ENCODE data around the gene GAS7. TPM values are rescaled to one million over a fixed set of nuclear protein-coding genes. Genes with fewer than 3 reads are reported as not detected.

GAS7 gene
- total and polyA plus RNA-seq, 9 of the 15 experiments (the other 6 are each of a cell fraction or from before 2014, with no cell fraction given) = 0.11 to 0.33 TPM; not detected in 7

DNA sequence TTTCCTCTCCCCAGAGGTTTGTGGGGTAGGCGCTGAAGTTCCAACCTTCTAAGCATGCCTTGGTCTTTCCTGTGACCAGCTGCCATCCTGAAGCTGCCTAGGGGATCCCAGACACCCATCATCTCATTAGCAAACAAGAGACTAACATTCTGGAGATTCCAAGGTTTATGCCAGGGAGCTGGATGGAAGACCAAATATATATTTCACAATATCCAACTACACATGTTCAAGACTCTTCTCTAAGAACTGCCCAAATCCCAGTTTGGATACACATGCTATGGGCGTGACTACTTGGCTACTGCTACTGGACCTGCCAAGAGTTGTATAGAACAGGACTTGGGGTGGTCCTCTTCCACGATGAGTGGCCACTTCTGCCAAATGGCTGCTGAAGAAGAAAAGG, 200.3 kb downstream of the GAS7 start:
- FAIRE-seq = no peak

More for the DNA sequence above, 200.3 kb downstream of the GAS7 start:
- no peaks in the 10 kb centered on the region for H3K79me2 ChIP-seq (ENCODE audit: control insufficient read depth, insufficient read depth, low read length)
- WGBS (ENCODE audit: insufficient coverage, low coverage, missing lambda C conversion rate) = 0% methylated on average over 3 of the region's 3 CpGs
- POLR2A ChIA-PET = no interaction called here
- TF ChIP-seq PRDM10 (IDR thresholded peaks at IDR 0.05; ENCODE audit: partially characterized antibody) (no peak), ZBTB12 (CRISPR knock-in tag; IDR thresholded peaks at IDR 0.05) (no peak), CHCHD3 (CRISPR knock-in tag; IDR thresholded peaks at IDR 0.05) (no peak), ZBTB33 (CRISPR knock-in tag; IDR thresholded peaks at IDR 0.05) (no peak), PRMT5 (CRISPR knock-in tag; IDR thresholded peaks at IDR 0.05) (no peak), ZKSCAN1 (IDR thresholded peaks at IDR 0.05; ENCODE audit: low read depth, low read length) (no peak), TFAP4 (CRISPR knock-in tag; IDR thresholded peaks at IDR 0.05; ENCODE audit: borderline replicate concordance) (no peak), CTBP1 (IDR thresholded peaks at IDR 0.05; ENCODE audit: borderline replicate concordance) (no peak), ZNF707 (CRISPR knock-in tag; conservative IDR thresholded peaks at IDR 0.05) (no peak), BACH1 (tag; IDR thresholded peaks at IDR 0.05) (no peak)
- TF ChIP-seq, protein P1, sequence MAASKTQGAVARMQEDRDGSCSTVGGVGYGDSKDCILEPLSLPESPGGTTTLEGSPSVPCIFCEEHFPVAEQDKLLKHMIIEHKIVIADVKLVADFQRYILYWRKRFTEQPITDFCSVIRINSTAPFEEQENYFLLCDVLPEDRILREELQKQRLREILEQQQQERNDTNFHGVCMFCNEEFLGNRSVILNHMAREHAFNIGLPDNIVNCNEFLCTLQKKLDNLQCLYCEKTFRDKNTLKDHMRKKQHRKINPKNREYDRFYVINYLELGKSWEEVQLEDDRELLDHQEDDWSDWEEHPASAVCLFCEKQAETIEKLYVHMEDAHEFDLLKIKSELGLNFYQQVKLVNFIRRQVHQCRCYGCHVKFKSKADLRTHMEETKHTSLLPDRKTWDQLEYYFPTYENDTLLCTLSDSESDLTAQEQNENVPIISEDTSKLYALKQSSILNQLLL (CRISPR knock-in tag; IDR thresholded peaks at IDR 0.05; ENCODE audit: borderline replicate concordance) = no peak
- intact Hi-C loops (cut with micrococcal nuclease) = no loop called here
- no TSS peak for BruUV-seq (replicated peaks)
- H3K4me3 ChIP-seq = no peak overlapping the region
- H3K36me3 ChIP-seq (ENCODE audit: control insufficient read depth, insufficient read depth, low read length) = no peaks in the 10 kb centered on the region
- H2AFZ ChIP-seq (ENCODE audit: low read depth, low read length) = no peak overlapping the region
- ATAC-seq (no peak), DNase-seq (ENCODE audit: extremely low read depth in 1 of 4, low spot score in 3 of 4) (no peak)
- H4K20me1 ChIP-seq (replicated peaks; ENCODE audit: control insufficient read depth, insufficient read depth, low read length) = no peaks in the 10 kb centered on the region
- CTCF ChIA-PET (ENCODE audit: low intra/inter-chr PET ratio) = no interaction called here
- no peak overlapping the region for H3K27ac ChIP-seq (ENCODE audit: extremely low read depth, low read depth, low read length)
- H3K9ac ChIP-seq (ENCODE audit: insufficient read depth in 1 of 2, low read depth in 2 of 2, low read length in 2 of 2) = no peak overlapping the region
- H3K9me1 ChIP-seq (ENCODE audit: control insufficient read depth, insufficient read depth, low read length) = no peaks in the 10 kb centered on the region
- no peaks in the 10 kb centered on the region for H3K4me1 ChIP-seq (replicated peaks in 1 of 2; ENCODE audit: control insufficient read depth in 2 of 2, insufficient read depth in 2 of 2, low read length in 2 of 2)
- H3K4me2 ChIP-seq (ENCODE audit: insufficient read depth, low read length) = no peak overlapping the region
- H3K9me3 ChIP-seq (replicated peaks; ENCODE audit: control insufficient read depth, insufficient read depth, low read depth, low read length) = no peaks in the 10 kb centered on the region
- no peaks in the 10 kb centered on the region for H3K27me3 ChIP-seq (ENCODE audit: control insufficient read depth in 2 of 2, insufficient read depth in 2 of 2, low read length in 2 of 2)
- in situ Hi-C loops (cut with MboI) = no loop called here
